Hepatocyte (in vitro differentiated cells): Measurements from ENCODE around the gene WFDC5.

Source experiments
- EZH2 ChIP-seq: fragments of 200-600 bp; sonication (generic); IDR thresholded peaks from 2 replicates; pipeline ENCODE4 v1.6.1; 2016; ENCODE audit warnings: antibody characterized with exemption, mild to moderate bottlenecking, borderline replicate concordance
- EZH2phosphoT487 ChIP-seq: fragments of 200-600 bp; sonication (generic); IDR thresholded peaks from one replicate; pipeline ENCODE4 v1.6.1; 2018; ENCODE audit warnings: antibody characterized with exemption, mild to moderate bottlenecking, low read depth, moderate library complexity; ENCODE audit not compliant: unreplicated experiment, severe bottlenecking
- TF ChIP-seq, protein P1 (sequence below): fragments of 200-600 bp; sonication (generic); IDR thresholded peaks from 2 replicates; pipeline ENCODE4 v1.5.1; 2016; ENCODE audit warnings: antibody characterized with exemption, mild to moderate bottlenecking; ENCODE audit not compliant: poor library complexity

DNA sequence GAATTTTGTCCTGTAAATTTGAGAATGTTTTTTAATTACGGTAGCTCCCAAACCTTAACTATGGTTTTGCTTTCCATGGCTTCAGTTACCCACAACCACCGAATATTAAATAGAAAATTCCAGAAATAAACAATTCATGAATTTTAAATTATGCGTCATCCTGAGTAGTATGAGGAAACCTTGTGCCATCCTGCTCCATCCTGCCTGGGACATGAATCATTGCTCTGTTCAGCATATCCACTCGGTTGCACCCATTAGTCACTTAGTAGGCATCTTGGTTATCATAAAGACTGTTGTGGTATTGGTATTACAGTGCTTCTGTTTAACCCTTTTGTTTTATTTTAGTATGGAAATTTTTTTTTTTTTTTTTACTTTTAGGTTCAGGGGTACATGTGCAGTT is 53.7 kb downstream of the WFDC5 start:
- TF ChIP-seq EZH2phosphoT487 (no peak), EZH2 (no peak)
- TF ChIP-seq, protein P1, sequence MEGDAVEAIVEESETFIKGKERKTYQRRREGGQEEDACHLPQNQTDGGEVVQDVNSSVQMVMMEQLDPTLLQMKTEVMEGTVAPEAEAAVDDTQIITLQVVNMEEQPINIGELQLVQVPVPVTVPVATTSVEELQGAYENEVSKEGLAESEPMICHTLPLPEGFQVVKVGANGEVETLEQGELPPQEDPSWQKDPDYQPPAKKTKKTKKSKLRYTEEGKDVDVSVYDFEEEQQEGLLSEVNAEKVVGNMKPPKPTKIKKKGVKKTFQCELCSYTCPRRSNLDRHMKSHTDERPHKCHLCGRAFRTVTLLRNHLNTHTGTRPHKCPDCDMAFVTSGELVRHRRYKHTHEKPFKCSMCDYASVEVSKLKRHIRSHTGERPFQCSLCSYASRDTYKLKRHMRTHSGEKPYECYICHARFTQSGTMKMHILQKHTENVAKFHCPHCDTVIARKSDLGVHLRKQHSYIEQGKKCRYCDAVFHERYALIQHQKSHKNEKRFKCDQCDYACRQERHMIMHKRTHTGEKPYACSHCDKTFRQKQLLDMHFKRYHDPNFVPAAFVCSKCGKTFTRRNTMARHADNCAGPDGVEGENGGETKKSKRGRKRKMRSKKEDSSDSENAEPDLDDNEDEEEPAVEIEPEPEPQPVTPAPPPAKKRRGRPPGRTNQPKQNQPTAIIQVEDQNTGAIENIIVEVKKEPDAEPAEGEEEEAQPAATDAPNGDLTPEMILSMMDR = no peak
